ENCODE measurements around the gene PDE8A. TPM values are rescaled to one million over a fixed set of nuclear protein-coding genes. Genes with fewer than 3 reads are reported as not detected.
A peak's percentile ranks its signal among the peaks of the same experiment; 100 is the strongest.

Gene PDE8A
- total RNA-seq, 1 experiment from 2014 or later: 65.9 TPM

DNA sequence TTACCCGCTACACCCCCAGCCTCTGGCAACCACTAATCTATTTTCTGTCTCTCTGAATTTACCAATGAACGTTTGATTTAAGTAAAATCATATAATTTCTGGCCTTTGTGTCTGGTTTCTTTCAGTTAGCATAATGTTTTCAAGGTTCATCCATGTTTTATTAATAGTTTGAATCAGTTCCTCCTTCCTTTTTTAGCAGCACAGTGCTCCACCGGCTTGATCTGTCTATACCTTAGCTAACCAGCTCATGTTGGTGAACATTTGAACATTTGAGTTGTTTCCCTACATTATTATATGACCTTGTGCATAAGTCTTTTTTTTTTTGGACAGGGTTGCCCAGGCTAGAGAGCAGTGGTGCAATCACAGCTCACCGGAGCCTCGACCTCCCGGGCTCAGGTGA is 33.3 kb downstream of the PDE8A start:
- Mint-ChIP-seq H3K4me1 (ENCODE audit: low read depth, unreplicated experiment) (peaks cover 17% of the 10 kb centered on the region), H3K27me3 (ENCODE audit: unreplicated experiment) (no peaks in the 10 kb centered on the region), H3K27ac (ENCODE audit: unreplicated experiment) (no peak overlapping the region), H3K9me3 (ENCODE audit: low read depth, unreplicated experiment) (peaks cover 2% of the 10 kb centered on the region), H3K36me3 (ENCODE audit: insufficient read depth, unreplicated experiment) (no peaks in the 10 kb centered on the region), H3K4me3 (ENCODE audit: low read depth, unreplicated experiment) (no peak overlapping the region)
- CTCF ChIA-PET: no interaction called here
- intact Hi-C loops (cut with micrococcal nuclease; ENCODE audit: unreplicated experiment): no loop called here
- TF ChIP-seq, protein P1, sequence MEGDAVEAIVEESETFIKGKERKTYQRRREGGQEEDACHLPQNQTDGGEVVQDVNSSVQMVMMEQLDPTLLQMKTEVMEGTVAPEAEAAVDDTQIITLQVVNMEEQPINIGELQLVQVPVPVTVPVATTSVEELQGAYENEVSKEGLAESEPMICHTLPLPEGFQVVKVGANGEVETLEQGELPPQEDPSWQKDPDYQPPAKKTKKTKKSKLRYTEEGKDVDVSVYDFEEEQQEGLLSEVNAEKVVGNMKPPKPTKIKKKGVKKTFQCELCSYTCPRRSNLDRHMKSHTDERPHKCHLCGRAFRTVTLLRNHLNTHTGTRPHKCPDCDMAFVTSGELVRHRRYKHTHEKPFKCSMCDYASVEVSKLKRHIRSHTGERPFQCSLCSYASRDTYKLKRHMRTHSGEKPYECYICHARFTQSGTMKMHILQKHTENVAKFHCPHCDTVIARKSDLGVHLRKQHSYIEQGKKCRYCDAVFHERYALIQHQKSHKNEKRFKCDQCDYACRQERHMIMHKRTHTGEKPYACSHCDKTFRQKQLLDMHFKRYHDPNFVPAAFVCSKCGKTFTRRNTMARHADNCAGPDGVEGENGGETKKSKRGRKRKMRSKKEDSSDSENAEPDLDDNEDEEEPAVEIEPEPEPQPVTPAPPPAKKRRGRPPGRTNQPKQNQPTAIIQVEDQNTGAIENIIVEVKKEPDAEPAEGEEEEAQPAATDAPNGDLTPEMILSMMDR (IDR thresholded peaks at IDR 0.05; ENCODE audit: unreplicated experiment): no peak
- no peak for DNase-seq
- BruUV-seq (replicated peaks): no TSS peak

DNA sequence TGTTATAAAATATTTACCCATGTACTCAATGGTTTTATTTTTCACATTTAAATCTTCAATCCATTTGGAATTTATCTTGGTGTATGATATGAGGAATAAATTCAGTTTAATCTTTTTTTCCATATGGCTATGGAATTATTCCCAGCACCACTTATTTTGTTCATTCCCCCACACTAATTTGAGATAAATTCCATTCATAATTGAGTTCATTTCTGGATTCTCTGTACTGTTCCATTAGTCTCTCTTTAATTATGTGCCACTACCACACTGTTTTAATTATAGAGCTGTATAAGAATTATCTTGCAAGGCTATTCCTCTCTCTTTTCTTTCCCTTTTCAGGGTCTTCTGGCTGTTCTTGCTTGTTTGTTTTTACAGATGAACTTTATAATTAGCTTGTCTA is 34.6 kb downstream of the PDE8A start:
- H3K4me1 Mint-ChIP-seq (ENCODE audit: low read depth, unreplicated experiment): peaks cover 9% of the 10 kb centered on the region
- H3K27ac Mint-ChIP-seq (ENCODE audit: unreplicated experiment): no peak overlapping the region
- H3K4me3 Mint-ChIP-seq (ENCODE audit: low read depth, unreplicated experiment): no peak overlapping the region
- no TSS peak for BruUV-seq (replicated peaks)
- TF ChIP-seq, protein P1 (IDR thresholded peaks at IDR 0.05; ENCODE audit: unreplicated experiment): no peak
- H3K27me3 Mint-ChIP-seq (ENCODE audit: unreplicated experiment): no peaks in the 10 kb centered on the region
- no peaks in the 10 kb centered on the region for H3K36me3 Mint-ChIP-seq (ENCODE audit: insufficient read depth, unreplicated experiment)
- no peak for DNase-seq
- CTCF ChIA-PET: no interaction called here
- intact Hi-C loops (cut with micrococcal nuclease; ENCODE audit: unreplicated experiment): no loop called here
- H3K9me3 Mint-ChIP-seq (ENCODE audit: low read depth, unreplicated experiment): no peaks in the 10 kb centered on the region

- Mint-ChIP-seq H3K4me1 (ENCODE audit: low read depth, unreplicated experiment) (peaks cover 45% of the 10 kb centered on the region), H3K27ac (ENCODE audit: unreplicated experiment) (peak overlapping the region; percentile 63), H3K9me3 (ENCODE audit: low read depth, unreplicated experiment) (no peaks in the 10 kb centered on the region), H3K4me3 (ENCODE audit: low read depth, unreplicated experiment) (no peak overlapping the region), H3K36me3 (ENCODE audit: insufficient read depth, unreplicated experiment) (no peaks in the 10 kb centered on the region), H3K27me3 (ENCODE audit: unreplicated experiment) (no peaks in the 10 kb centered on the region)
- BruUV-seq (replicated peaks): no TSS peak
- DNase-seq: no peak
- intact Hi-C loops (cut with micrococcal nuclease; ENCODE audit: unreplicated experiment): no loop called here
- CTCF ChIA-PET: interaction anchor here (0.7 kb wide), 1 partner anchor 24 kb away, joined by 3 read pairs; no protein-coding TSS in a partner anchor
- TF ChIP-seq, protein P1 (IDR thresholded peaks at IDR 0.05; ENCODE audit: unreplicated experiment): no peak
Measured at GRCh38 chr15:85019815-85020590, 38.3 kb downstream of the PDE8A start.

DNA sequence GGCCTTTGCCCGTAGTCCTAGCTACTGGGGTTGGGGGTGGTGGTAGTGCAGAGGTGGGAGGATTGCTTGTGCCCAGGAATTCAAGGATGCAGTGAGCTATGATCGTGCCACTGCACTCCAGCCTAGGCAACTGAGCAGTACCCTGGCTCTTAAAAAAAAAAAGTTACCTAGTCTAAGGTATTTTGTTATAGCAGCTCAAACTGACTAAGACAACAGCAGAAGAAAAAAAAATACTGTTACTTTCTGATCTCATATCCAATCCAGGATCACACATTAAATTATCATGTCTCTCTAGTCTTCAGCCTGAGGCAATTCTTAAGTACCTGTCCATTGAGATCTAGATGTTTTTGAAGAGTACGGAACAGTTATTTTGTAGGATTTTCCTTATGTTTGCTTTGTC is 39.8 kb downstream of the PDE8A start:
- no peaks in the 10 kb centered on the region for H3K27me3 Mint-ChIP-seq (ENCODE audit: unreplicated experiment)
- intact Hi-C loops (cut with micrococcal nuclease; ENCODE audit: unreplicated experiment): no loop called here
- H3K9me3 Mint-ChIP-seq (ENCODE audit: low read depth, unreplicated experiment): no peaks in the 10 kb centered on the region
- CTCF ChIA-PET: interaction anchor here (0.6 to 1.4 kb wide), 3 partner anchors 9 to 147 kb away, joined by 3 to 15 read pairs (median 5); no protein-coding TSS in a partner anchor
- no peak overlapping the region for H3K27ac Mint-ChIP-seq (ENCODE audit: unreplicated experiment)
- TF ChIP-seq, protein P1 (IDR thresholded peaks at IDR 0.05; ENCODE audit: unreplicated experiment): no peak
- H3K36me3 Mint-ChIP-seq (ENCODE audit: insufficient read depth, unreplicated experiment): no peaks in the 10 kb centered on the region
- H3K4me3 Mint-ChIP-seq (ENCODE audit: low read depth, unreplicated experiment): no peak overlapping the region
- DNase-seq: no peak
- H3K4me1 Mint-ChIP-seq (ENCODE audit: low read depth, unreplicated experiment): peaks cover 56% of the 10 kb centered on the region
- no TSS peak for BruUV-seq (replicated peaks)

Measured in Calu3 (cell line).